ENCODE data around the gene DDX47. TPM values are rescaled to one million over a fixed set of nuclear protein-coding genes. Genes with fewer than 3 reads are reported as not detected.
"Not testable (repeated sequence)": the region's sequence is repeated elsewhere in the genome, so short reads cannot be mapped to it uniquely, and the experiment has no call there.

Gene DDX47
- polyA plus RNA-seq, 1 of the 3 experiments (the other 2 are of a cell fraction), result 68.4 TPM

DNA sequence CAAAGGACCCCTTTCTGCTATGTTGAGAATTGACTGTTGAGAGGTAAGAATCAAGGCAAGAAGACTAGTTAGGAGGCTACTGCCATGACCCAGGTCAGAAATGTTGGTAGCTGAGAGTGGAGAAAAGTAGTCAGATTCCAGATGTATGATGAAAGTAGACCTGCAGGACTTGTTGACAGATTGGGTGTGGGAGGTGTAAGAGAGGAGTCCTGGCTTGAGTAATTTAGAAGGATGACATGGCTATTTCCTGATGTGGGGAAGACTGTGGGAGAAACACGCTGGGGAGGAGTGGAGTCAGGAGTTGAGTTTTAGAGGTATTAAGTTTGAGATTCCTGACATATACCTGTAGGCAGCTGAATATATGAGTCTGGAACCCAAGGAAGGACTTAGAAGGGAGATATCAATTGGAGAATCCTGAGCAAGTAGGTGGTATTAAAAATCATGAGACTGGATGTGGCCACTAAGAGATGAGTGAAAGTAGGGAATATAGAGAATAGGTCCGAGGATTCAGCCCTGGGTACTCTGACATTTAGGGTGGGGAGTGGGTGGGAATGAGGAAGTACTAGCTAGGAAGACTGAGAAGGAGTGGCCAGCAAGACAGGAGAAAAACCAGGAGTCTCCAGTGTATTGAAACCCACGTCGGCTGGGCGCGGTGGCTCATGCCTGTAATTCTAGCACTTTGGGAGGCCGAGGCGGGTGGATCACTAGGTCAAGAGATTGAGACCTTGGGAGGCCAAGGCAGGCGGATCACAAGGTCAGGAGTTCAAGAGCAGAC, 12.6 kb upstream of the DDX47 start (continued):
- TF ChIP-seq, protein P1, sequence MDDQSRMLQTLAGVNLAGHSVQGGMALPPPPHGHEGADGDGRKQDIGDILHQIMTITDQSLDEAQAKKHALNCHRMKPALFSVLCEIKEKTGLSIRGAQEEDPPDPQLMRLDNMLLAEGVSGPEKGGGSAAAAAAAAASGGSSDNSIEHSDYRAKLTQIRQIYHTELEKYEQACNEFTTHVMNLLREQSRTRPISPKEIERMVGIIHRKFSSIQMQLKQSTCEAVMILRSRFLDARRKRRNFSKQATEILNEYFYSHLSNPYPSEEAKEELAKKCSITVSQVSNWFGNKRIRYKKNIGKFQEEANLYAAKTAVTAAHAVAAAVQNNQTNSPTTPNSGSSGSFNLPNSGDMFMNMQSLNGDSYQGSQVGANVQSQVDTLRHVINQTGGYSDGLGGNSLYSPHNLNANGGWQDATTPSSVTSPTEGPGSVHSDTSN (IDR thresholded peaks at IDR 0.05), result no peak
- TF ChIP-seq SIN3A (IDR thresholded peaks at IDR 0.05; ENCODE audit: borderline replicate concordance, low read depth, low read length) (no peak), MXI1 (IDR thresholded peaks at IDR 0.05; ENCODE audit: low read depth, low read length) (no peak), FOXM1 (IDR thresholded peaks at IDR 0.05; ENCODE audit: low read depth) (no peak), ELF1 (IDR thresholded peaks at IDR 0.05) (no peak), TAF1 (IDR thresholded peaks at IDR 0.05; ENCODE audit: borderline replicate concordance, low read depth, low read length) (no peak)
- TF ChIP-seq, protein P2, sequence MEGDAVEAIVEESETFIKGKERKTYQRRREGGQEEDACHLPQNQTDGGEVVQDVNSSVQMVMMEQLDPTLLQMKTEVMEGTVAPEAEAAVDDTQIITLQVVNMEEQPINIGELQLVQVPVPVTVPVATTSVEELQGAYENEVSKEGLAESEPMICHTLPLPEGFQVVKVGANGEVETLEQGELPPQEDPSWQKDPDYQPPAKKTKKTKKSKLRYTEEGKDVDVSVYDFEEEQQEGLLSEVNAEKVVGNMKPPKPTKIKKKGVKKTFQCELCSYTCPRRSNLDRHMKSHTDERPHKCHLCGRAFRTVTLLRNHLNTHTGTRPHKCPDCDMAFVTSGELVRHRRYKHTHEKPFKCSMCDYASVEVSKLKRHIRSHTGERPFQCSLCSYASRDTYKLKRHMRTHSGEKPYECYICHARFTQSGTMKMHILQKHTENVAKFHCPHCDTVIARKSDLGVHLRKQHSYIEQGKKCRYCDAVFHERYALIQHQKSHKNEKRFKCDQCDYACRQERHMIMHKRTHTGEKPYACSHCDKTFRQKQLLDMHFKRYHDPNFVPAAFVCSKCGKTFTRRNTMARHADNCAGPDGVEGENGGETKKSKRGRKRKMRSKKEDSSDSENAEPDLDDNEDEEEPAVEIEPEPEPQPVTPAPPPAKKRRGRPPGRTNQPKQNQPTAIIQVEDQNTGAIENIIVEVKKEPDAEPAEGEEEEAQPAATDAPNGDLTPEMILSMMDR (IDR thresholded peaks at IDR 0.05), result no peak
- TF ChIP-seq, protein P3, sequence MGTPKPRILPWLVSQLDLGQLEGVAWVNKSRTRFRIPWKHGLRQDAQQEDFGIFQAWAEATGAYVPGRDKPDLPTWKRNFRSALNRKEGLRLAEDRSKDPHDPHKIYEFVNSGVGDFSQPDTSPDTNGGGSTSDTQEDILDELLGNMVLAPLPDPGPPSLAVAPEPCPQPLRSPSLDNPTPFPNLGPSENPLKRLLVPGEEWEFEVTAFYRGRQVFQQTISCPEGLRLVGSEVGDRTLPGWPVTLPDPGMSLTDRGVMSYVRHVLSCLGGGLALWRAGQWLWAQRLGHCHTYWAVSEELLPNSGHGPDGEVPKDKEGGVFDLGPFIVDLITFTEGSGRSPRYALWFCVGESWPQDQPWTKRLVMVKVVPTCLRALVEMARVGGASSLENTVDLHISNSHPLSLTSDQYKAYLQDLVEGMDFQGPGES (IDR thresholded peaks at IDR 0.05; ENCODE audit: low read depth, low read length), result no peak
- TF ChIP-seq, protein P4, sequence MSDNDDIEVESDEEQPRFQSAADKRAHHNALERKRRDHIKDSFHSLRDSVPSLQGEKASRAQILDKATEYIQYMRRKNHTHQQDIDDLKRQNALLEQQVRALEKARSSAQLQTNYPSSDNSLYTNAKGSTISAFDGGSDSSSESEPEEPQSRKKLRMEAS (IDR thresholded peaks at IDR 0.05; ENCODE audit: low read depth), result no peak

DNA sequence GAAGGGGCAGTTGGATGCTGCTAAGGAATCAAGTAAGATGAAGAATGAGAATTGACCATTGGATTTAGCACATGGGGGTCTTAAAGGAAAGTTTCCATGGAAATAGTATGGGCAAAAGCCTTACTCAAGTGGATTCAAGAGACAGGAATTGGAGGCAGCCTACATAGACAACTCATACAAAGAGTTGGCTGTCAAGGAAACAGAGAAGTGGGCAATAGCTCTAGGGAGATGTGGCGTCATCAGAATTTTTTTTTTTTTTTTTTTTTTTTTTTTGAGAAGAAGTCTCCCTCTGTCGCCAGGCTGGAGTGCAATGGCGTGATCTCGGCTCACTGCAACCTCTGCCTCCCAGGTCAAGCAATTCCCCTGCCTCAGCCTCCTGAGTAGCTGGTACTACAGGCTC, 11.5 kb upstream of the DDX47 start:
- H3K36me3 ChIP-seq (replicated peaks in 1 of 2; ENCODE audit: control insufficient read depth in 1 of 2, insufficient read depth in 2 of 2, low read length in 1 of 2); H3K9me2 ChIP-seq; H3K9me3 ChIP-seq; H3K79me2 ChIP-seq (ENCODE audit: insufficient read depth); DNase-seq; H3K4me2 ChIP-seq; H3K27me3 ChIP-seq (ENCODE audit: insufficient read depth); H2AFZ ChIP-seq (ENCODE audit: low read depth); H4K20me1 ChIP-seq (ENCODE audit: insufficient read depth); H3K4me3 ChIP-seq (ENCODE audit: low read depth in 2 of 2, low read length in 1 of 2); H3K27ac ChIP-seq (ENCODE audit: low read depth in 2 of 2, low read length in 1 of 2); POLR2A ChIA-PET; H3K9ac ChIP-seq: not testable (repeated sequence)
- Histone ChIP-seq H3F3A (replicated peaks; ENCODE audit: insufficient read depth) (peaks cover 16% of the 10 kb centered on the region), H3K4me1 (ENCODE audit: control insufficient read depth in 1 of 2, insufficient read depth in 2 of 2, low read depth in 1 of 2, low read length in 1 of 2) (peaks cover 4 to 21% of the 10 kb centered on the region in 2 experiments; a peak in 2 of 4 replicates)
- 93% methylated on average over 4 of the region's 4 CpGs for WGBS (ENCODE audit: low lambda C conversion rate)
- CTCF ChIA-PET, result interaction anchor here (3.0 kb wide), 1 partner anchor 13 kb away, joined by 10 read pairs; no protein-coding TSS in a partner anchor
